Measurements from ENCODE around the gene METTL21A. TPM values are rescaled to one million over a fixed set of nuclear protein-coding genes. Genes with fewer than 3 reads are reported as not detected.

Gene METTL21A
- total and polyA plus RNA-seq, 2 of the 4 experiments (the other 2 are of a cell fraction) = 5.9 to 11.6 TPM

- H4K91ac ChIP-seq (ENCODE audit: insufficient read depth, low read depth, low read length) = no peak overlapping the region
- intact Hi-C loops (cut with micrococcal nuclease) = no loop called here
- H3K9me3 ChIP-seq (ENCODE audit: control insufficient read depth, insufficient read depth, low read length) = no peaks in the 10 kb centered on the region
- no peak overlapping the region for H2AK9ac ChIP-seq (replicated peaks; ENCODE audit: low read depth, low read length, poor library complexity)
- CTCF ChIA-PET = interaction anchor here (0.7 kb wide), 1 partner anchor 35 kb away, joined by 3 read pairs; no protein-coding TSS in a partner anchor
- no peak overlapping the region for H2BK20ac ChIP-seq (ENCODE audit: low read depth, low read length)
- POLR2A ChIA-PET (ENCODE audit: unreplicated experiment) = no interaction called here
- no peak overlapping the region for H4K8ac ChIP-seq (ENCODE audit: low read depth in 2 of 2, low read length in 2 of 2)
- no peak overlapping the region for H3K18ac ChIP-seq (ENCODE audit: low read depth, low read length)
- no peak overlapping the region for H3K23ac ChIP-seq (ENCODE audit: low read depth, low read length)
- no peak overlapping the region for H3K14ac ChIP-seq (replicated peaks; ENCODE audit: low read depth, low read length)
- H3K9me1 ChIP-seq (ENCODE audit: insufficient read depth, low read length) = no peaks in the 10 kb centered on the region
- BruUV-seq (replicated peaks) = no TSS peak
- H3K27ac ChIP-seq (ENCODE audit: insufficient read depth, low read length) = no peak overlapping the region
- no peak overlapping the region for H3K4me3 ChIP-seq (ENCODE audit: insufficient read depth, low read depth, low read length)
- in situ Hi-C loops (cut with MboI; ENCODE audit: low sequenced_read_pairs) = no loop called here
- H3K4me2 ChIP-seq (ENCODE audit: low read depth, low read length) = no peak overlapping the region
- no peak overlapping the region for H3K4ac ChIP-seq (ENCODE audit: low read depth, low read length)
- ATAC-seq (ENCODE audit: low read depth) = no peak
- H2AFZ ChIP-seq (replicated peaks; ENCODE audit: low read length, poor library complexity) = peak overlapping the region; percentile 4
- H4K20me1 ChIP-seq (ENCODE audit: insufficient read depth, low read length) = no peaks in the 10 kb centered on the region
- no peak overlapping the region for H3K9ac ChIP-seq (ENCODE audit: low read depth, low read length)
- no peaks in the 10 kb centered on the region for H3K4me1 ChIP-seq (ENCODE audit: control insufficient read depth, insufficient read depth, low read length)
- H2AK5ac ChIP-seq (ENCODE audit: low read depth, low read length) = no peak overlapping the region
- H2BK5ac ChIP-seq (ENCODE audit: low read depth, low read length, poor library complexity, severe bottlenecking) = no peak overlapping the region
- H4K5ac ChIP-seq (ENCODE audit: low read depth, low read length) = no peak overlapping the region
- DNase-seq = no peak
- no peaks in the 10 kb centered on the region for H3K36me3 ChIP-seq (ENCODE audit: control insufficient read depth, insufficient read depth, low read length)
- no peaks in the 10 kb centered on the region for H3K79me1 ChIP-seq (ENCODE audit: low read depth in 1 of 2, low read length in 2 of 2)
- TF ChIP-seq ELK1 (IDR thresholded peaks at IDR 0.05; ENCODE audit: borderline replicate concordance, low read depth, low read length) (no peak), MAZ (IDR thresholded peaks at IDR 0.05; ENCODE audit: borderline replicate concordance, low read depth, low read length) (no peak), CHD1 (IDR thresholded peaks at IDR 0.05; ENCODE audit: low read depth, low read length) (no peak), RAD21 (IDR thresholded peaks at IDR 0.05; ENCODE audit: low read length) (no peak), FOS (IDR thresholded peaks at IDR 0.05; ENCODE audit: low read depth, low read length) (no peak), CTCF (conservative IDR thresholded peaks at IDR 0.05; ENCODE audit: low read depth, low read length) (no peak), CEBPB (IDR thresholded peaks at IDR 0.05; ENCODE audit: low read depth, low read length) (no peak)
- no peak overlapping the region for H2BK15ac ChIP-seq (ENCODE audit: low read depth, low read length)
- dilution Hi-C loops (cut with HindIII; ENCODE audit: low sequenced_read_pairs, unreplicated experiment) = no loop called here
- 76% methylated on average over 7 of the region's 7 CpGs; no CpG with 5 or more reads in 1 of the 2 experiments for WGBS, 2 experiments (ENCODE audit: extremely low coverage in 2 of 2, insufficient read length in 1 of 2)
- no peak overlapping the region for H2BK120ac ChIP-seq (ENCODE audit: low read depth, low read length)
- H3K27me3 ChIP-seq (ENCODE audit: control insufficient read depth, insufficient read depth, low read length) = no peaks in the 10 kb centered on the region
- H3K56ac ChIP-seq (ENCODE audit: extremely low read depth, insufficient read depth, low read length) = no peak overlapping the region
Observed at GRCh38 chr2:207660994-207661393, 35.8 kb upstream of the METTL21A start.
